Gastroesophageal sphincter (tissue), 3 donors: ENCODE data around the gene KIF2A.

ENCODE experiments used
- POLR2A ChIP-seq, 2 donors: fragments of 450-650 bp; IDR thresholded peaks; one replicate each; pipeline ENCODE4 v1.6.1; 2017; ENCODE audit warnings: antibody characterized with exemption in 2 of 2, mild to moderate bottlenecking in 2 of 2, moderate library complexity in 1 of 2
- TF ChIP-seq, protein P1 (sequence below), 4 experiments: fragments of 200-600 bp in 2 of 4; fragments of 450-650 bp in 2 of 4; sonication (generic) in 1 of 4; IDR thresholded peaks; one replicate each; pipeline ENCODE4 v1.5.1; 2017 to 2019; ENCODE audit warnings: antibody characterized with exemption in 4 of 4, mild to moderate bottlenecking in 2 of 4, moderate library complexity in 2 of 4

DNA sequence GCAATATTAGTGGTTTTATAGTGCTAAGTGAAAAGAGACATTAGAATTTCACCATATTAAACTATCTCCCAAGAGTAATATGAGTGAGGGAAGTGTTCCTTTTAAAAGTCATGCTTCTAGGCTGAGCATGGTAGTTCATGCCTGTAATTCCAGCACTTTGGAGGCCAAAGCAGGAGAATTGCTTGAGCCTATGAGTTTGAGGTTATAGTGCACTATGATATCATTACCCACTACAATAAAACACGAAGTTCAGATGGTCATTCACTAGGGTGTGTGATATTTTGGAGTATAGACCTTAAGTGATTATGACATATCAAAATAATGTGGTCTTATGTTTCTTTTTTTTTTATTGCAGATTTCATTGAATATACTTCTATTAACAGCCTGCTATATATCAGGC lies 6.7 kb downstream of the KIF2A start:
- TF ChIP-seq POLR2A (IDR thresholded peaks at IDR 0.05) = no peak
- TF ChIP-seq, protein P1, sequence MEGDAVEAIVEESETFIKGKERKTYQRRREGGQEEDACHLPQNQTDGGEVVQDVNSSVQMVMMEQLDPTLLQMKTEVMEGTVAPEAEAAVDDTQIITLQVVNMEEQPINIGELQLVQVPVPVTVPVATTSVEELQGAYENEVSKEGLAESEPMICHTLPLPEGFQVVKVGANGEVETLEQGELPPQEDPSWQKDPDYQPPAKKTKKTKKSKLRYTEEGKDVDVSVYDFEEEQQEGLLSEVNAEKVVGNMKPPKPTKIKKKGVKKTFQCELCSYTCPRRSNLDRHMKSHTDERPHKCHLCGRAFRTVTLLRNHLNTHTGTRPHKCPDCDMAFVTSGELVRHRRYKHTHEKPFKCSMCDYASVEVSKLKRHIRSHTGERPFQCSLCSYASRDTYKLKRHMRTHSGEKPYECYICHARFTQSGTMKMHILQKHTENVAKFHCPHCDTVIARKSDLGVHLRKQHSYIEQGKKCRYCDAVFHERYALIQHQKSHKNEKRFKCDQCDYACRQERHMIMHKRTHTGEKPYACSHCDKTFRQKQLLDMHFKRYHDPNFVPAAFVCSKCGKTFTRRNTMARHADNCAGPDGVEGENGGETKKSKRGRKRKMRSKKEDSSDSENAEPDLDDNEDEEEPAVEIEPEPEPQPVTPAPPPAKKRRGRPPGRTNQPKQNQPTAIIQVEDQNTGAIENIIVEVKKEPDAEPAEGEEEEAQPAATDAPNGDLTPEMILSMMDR (IDR thresholded peaks at IDR 0.05) = no peak
